ENCODE measurements around the gene ZNF433. TPM values are rescaled to one million over a fixed set of nuclear protein-coding genes. Genes with fewer than 3 reads are reported as not detected.

Gene ZNF433
- total RNA-seq, 2 donors from 2014 or later, result 2.0 to 3.5 TPM

DNA sequence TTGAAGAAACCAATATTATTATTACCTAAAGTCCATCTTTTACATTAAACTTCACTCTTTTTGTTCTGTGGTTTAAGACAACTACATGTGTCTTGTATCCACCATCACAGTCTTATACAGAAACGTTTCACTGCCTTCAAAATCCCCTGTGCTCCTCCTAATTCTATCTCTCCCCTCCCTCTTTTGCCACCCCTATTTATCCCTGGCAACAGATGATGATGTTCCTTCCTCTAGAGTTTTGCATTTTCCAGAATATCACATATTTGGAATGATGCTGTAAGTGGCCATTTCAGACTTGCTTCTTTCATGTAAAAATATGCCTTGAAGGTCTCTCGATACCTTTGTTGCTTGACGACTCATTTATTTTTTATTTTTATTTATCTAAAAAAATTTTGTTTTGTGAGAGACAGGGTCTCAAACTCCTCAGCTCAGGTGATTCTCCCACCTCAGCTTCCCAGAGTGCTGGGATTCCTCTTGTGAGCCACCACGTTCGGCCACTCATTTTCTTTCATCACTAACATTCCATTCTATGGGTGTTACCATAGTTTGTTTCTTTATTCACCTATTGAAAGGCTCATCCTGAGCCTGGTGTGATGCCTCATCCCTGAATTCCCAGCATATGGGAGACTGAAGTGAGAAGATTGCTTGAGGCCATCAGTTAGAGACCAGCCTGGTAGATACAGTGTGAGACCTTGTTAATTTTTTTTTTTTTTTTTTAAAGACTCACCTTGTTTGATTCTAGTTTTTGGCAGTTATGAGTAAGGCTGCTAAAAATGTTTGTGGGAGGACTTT is 62.3 kb downstream of the ZNF433 start:
- H3K9me3 ChIP-seq, result no peaks in the 10 kb centered on the region
- DNase-seq, result no peak
- H3K27me3 ChIP-seq, result no peaks in the 10 kb centered on the region
- H3K9ac ChIP-seq (ENCODE audit: low read depth in 2 of 2, low read length in 2 of 2), result no peak overlapping the region
- TF ChIP-seq, protein P1, sequence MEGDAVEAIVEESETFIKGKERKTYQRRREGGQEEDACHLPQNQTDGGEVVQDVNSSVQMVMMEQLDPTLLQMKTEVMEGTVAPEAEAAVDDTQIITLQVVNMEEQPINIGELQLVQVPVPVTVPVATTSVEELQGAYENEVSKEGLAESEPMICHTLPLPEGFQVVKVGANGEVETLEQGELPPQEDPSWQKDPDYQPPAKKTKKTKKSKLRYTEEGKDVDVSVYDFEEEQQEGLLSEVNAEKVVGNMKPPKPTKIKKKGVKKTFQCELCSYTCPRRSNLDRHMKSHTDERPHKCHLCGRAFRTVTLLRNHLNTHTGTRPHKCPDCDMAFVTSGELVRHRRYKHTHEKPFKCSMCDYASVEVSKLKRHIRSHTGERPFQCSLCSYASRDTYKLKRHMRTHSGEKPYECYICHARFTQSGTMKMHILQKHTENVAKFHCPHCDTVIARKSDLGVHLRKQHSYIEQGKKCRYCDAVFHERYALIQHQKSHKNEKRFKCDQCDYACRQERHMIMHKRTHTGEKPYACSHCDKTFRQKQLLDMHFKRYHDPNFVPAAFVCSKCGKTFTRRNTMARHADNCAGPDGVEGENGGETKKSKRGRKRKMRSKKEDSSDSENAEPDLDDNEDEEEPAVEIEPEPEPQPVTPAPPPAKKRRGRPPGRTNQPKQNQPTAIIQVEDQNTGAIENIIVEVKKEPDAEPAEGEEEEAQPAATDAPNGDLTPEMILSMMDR (IDR thresholded peaks at IDR 0.05), result no peak
- intact Hi-C loops (cut with DNase I), result no loop called here
- no peak overlapping the region for H3K27ac ChIP-seq
- H3K36me3 ChIP-seq, result no peaks in the 10 kb centered on the region
- H3K4me1 ChIP-seq, result no peaks in the 10 kb centered on the region
- no peak overlapping the region for H3K4me3 ChIP-seq

DNA sequence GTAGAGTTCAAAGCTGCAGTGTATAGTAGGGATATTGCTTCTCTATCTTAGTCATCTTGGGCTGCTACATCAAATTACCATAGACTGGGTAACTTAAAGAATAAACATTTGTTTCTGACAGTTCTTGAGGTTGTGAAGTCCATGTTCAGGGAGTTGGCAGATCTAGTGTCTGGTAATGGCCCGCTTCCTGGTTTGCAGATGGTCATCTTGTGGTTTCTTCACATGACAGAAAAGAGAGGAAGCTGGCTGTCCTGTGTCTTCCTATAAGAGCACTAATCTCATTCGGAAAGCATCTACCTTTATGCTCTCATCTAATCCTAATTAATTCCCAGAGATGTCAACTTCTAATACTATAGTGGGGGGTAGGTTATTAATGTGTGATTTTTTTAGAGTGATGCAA is 64.4 kb downstream of the ZNF433 start:
- Histone ChIP-seq H3K9me3 (no peaks in the 10 kb centered on the region), H3K4me3 (no peak overlapping the region), H3K4me1 (no peaks in the 10 kb centered on the region), H3K9ac (ENCODE audit: low read depth in 2 of 2, low read length in 2 of 2) (no peak overlapping the region), H3K36me3 (no peaks in the 10 kb centered on the region), H3K27me3 (no peaks in the 10 kb centered on the region), H3K27ac (no peak overlapping the region)
- DNase-seq, result no peak
- intact Hi-C loops (cut with DNase I), result no loop called here
- TF ChIP-seq, protein P1 (IDR thresholded peaks at IDR 0.05), result no peak

DNA sequence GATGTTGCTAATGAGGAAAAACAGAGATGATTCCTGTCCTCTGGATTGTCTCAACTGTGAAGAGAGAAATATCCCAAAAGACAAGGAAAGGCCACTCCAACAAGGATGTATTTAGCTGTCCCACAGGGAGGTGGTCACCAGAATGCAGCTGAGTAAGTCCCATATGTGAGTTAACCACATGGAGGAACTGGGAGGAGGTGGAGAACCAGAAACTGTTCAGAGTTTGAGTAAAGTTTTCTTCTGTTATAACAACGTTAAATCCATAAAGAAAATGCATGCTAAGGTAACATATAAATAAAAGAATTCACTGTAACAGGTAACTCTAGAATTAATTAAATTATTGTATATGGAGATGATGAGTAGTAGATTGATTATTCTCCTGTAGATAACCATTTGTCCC is 65.3 kb downstream of the ZNF433 start:
- DNase-seq, result no peak
- Histone ChIP-seq H3K27me3 (no peaks in the 10 kb centered on the region), H3K4me1 (no peaks in the 10 kb centered on the region), H3K36me3 (no peaks in the 10 kb centered on the region), H3K9me3 (no peaks in the 10 kb centered on the region), H3K4me3 (no peak overlapping the region), H3K9ac (ENCODE audit: low read depth in 2 of 2, low read length in 2 of 2) (no peak overlapping the region), H3K27ac (no peak overlapping the region)
- intact Hi-C loops (cut with DNase I), result no loop called here
- TF ChIP-seq, protein P1 (IDR thresholded peaks at IDR 0.05), result no peak

DNA sequence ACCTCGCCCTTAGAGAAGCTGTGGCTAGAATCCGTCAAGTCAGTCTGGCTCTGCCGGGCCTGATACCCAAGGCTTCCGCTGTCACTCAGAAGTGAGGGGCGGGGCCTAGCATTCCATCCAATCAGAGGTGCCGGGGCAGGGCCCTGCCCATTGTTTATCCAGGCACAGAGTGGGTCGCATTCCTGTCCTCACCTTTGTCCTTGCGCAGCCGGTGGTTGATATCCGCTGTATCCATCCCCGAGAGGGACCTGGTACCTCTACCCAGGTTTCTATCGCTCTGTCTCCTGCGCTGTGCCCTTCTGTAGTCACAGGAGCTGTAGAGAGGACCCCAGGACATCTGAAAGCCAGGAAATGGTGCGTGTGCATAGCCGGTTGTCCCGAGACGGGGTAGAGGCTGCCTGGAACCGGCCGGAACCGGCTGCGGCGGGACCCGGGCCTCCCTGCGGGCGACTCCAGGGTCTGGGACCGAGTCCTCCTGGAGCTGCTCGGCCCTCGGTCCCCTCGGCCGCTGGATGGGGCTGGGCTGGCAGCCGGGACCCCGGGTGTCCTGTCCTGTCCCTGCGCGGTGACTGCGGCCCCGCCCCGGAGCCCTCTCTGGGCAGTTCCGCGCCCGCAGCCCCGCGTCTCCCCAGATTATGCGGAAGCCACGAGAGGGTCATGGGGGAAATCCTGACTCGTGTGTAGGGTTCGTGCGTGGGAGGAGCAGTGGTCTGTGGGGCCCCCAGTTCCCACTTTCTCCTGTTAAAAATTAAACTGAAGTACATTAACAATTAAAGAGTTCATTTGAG is 70.4 kb downstream of the ZNF433 start, which contains the start of gene ZNF763:
Gene ZNF763 (plus strand): TSS at position 183 of the 788 bp plus-strand sequence. CDS start 169 bp downstream, at position 352.
- Histone ChIP-seq H3K27ac (peak within 1 kb of the TSS; percentile 92), H3K9ac (ENCODE audit: low read depth in 2 of 2, low read length in 2 of 2) (peak within 1 kb of the TSS; percentile 80 to 93), H3K27me3 (no peaks in the 10 kb centered on the region), H3K9me3 (no peaks in the 10 kb centered on the region), H3K4me3 (peak within 1 kb of the TSS; percentile 63), H3K4me1 (peaks cover 7% of the 10 kb centered on the region), H3K36me3 (no peaks in the 10 kb centered on the region)
- peak; percentile 99 for DNase-seq
- intact Hi-C loops (cut with DNase I), result loop anchor here (2.0 kb wide), 1 partner anchor 22 kb away; no protein-coding TSS in a partner anchor
- TF ChIP-seq, protein P1 (IDR thresholded peaks at IDR 0.05), result no peak

Other genes starting within 250 kb of the ZNF433 start
- gene ZNF491, start 237.2 kb downstream of the ZNF433 start, total RNA-seq, result 1 to 10 TPM; 1.9 TPM
- gene ZNF440, start 221.4 kb downstream of the ZNF433 start, total RNA-seq, result 10 to 100 TPM; 31.4 to 32.2 TPM
- gene ZNF439, start 187.0 kb downstream of the ZNF433 start, total RNA-seq, result 1 to 10 TPM; 7.6 to 8.8 TPM
- gene ZNF69, start 147.9 kb downstream of the ZNF433 start, total RNA-seq, result 10 to 100 TPM; 17.6 to 22.6 TPM
- gene ZNF700, start 110.6 kb downstream of the ZNF433 start, total RNA-seq, result 10 to 100 TPM; 13.4 to 17.1 TPM
- gene ZNF763, start 70.6 kb downstream of the ZNF433 start, total RNA-seq, result 1 to 10 TPM; 2.5 to 4.1 TPM
- 1 to 10 TPM in 1 of 2 donors, under 1 TPM in 1; 0.32 to 1.1 TPM for gene ZNF878, start 17.3 kb upstream of the ZNF433 start, total RNA-seq
- 10 to 100 TPM in 1 of 2 donors, 1 to 10 TPM in 1; 8.3 to 12.4 TPM for gene ZNF844, start 29.1 kb upstream of the ZNF433 start, total RNA-seq
- 1 to 10 TPM; 3.4 to 4.8 TPM for gene ZNF20, start 104.7 kb upstream of the ZNF433 start, total RNA-seq
- gene ZNF625, start 121.1 kb upstream of the ZNF433 start, total RNA-seq, result 1 to 10 TPM; 2.0 to 4.6 TPM
- gene ZNF136, start 127.4 kb upstream of the ZNF433 start, total RNA-seq, result 1 to 10 TPM; 4.6 to 7.1 TPM